Heart left ventricle (tissue), 16 donors: ENCODE results near the gene CPXM2. TPM values are rescaled to one million over a fixed set of nuclear protein-coding genes. Genes with fewer than 3 reads are reported as not detected.
"Not testable (repeated sequence)": the region's sequence is repeated elsewhere in the genome, so short reads cannot be mapped to it uniquely, and the experiment has no call there.

Experiments used
- ATAC-seq, 4 donors: fragments of 200-7000 bp; cut with Tn5 transposase; one replicate each; pipeline ENCODE4 v1.9.1; 2020 to 2022; ENCODE audit warnings: moderate library complexity in 4 of 4, mild to moderate bottlenecking in 3 of 4, moderate number of reproducible peaks in 1 of 4
- DNase-seq, 5 donors: peaks; one replicate each; pipeline ENCODE4 v3.0.0-alpha.2; 2020
- H3K27ac ChIP-seq, 12 donors: fragments of 200-600 bp; sonication (generic) in 4 of 12; one replicate each; pipeline versions ENCODE4 v1.5.0 to v1.8.0; 2016 to 2022; ENCODE audit warnings: mild to moderate bottlenecking in 2 of 12
- H3K27me3 ChIP-seq, 9 donors: fragments of 200-600 bp; sonication (generic) in 2 of 9; one replicate each; pipeline versions ENCODE4 v1.5.1 to v1.8.0; 2016 to 2022; ENCODE audit warnings: mild to moderate bottlenecking in 3 of 9
- H3K36me3 ChIP-seq, 9 donors: fragments of 200-600 bp; sonication (generic) in 2 of 9; one replicate each; pipeline versions ENCODE4 v1.5.0 to v1.8.0; 2018 to 2022; ENCODE audit warnings: mild to moderate bottlenecking in 2 of 9
- H3K4me1 ChIP-seq, 12 donors: fragments of 200-600 bp; sonication (generic) in 4 of 12; one replicate each; pipeline versions ENCODE4 v1.5.0 to v1.8.0; 2016 to 2022; ENCODE audit warnings: mild to moderate bottlenecking in 3 of 12
- H3K4me3 ChIP-seq, 12 donors: fragments of 200-600 bp; sonication (generic) in 4 of 12; one replicate each; pipeline versions ENCODE4 v1.5.0 to v1.8.0; 2017 to 2022; ENCODE audit warnings: mild to moderate bottlenecking in 9 of 12, moderate library complexity in 4 of 12
- H3K9me3 ChIP-seq, 12 donors: fragments of 200-600 bp; sonication (generic) in 4 of 12; one replicate each; pipeline versions ENCODE4 v1.5.0 to v1.8.0; 2016 to 2022; ENCODE audit warnings: mild to moderate bottlenecking in 1 of 12
- POLR2A ChIP-seq, 2 donors: fragments of 450-650 bp; IDR thresholded peaks; one replicate each; pipeline ENCODE4 v1.6.1; 2017; ENCODE audit warnings: antibody characterized with exemption in 2 of 2, mild to moderate bottlenecking in 2 of 2, moderate library complexity in 2 of 2
- WGBS, 4 donors: extraction: QIAGEN DNeasy Blood & Tissue Kit in 2 of 4; methylation state at CpG; one replicate each; pipeline versions ENCODE4 v1.1.5 to v1.1.7; 2013 to 2018; 5-methylcytosine and 5-hydroxymethylcytosine counted together
- intact Hi-C, 10 donors: fragments of 100-400 bp; cut with DNase I; formaldehyde crosslinking; loops; one replicate each; pipeline versions ENCODE4 v1.11.1 to v1.14.2; 2022
- polyA plus RNA-seq, 2 donors: library from polyadenylated mRNA; stranded (reverse); fragments of 200-250 nt; gene quantifications; one replicate each; pipeline ENCODE4 v1.2.3, GENCODE V29; 2013
- total RNA-seq, 9 donors: library from RNA; depleted of rRNA in 2 of 9; stranded (reverse); fragments of >200 nt in 2 of 9; fragmentation: NEBNext Ultra II Directional in 3 of 9; extraction: Animal tissue kit (Norgen Biotek cat#: 25700) in 3 of 9; gene quantifications; one replicate each; pipeline versions ENCODE4 v1.1.0 to v1.2.4, GENCODE V29; 2016 to 2023
- TF ChIP-seq, protein P1 (sequence below), 12 donors: fragments of 200-600 bp; sonication (generic) in 4 of 12; IDR thresholded peaks; one replicate each; pipeline versions ENCODE4 v1.5.0 to v1.8.0; 2018 to 2022; ENCODE audit warnings: antibody characterized with exemption in 12 of 12, mild to moderate bottlenecking in 5 of 12
- donor health status: ischemic (EF 13 %, LVEDD 7.1; RV severe dilation, severe dysfunction).
- donor health status: healthy with polysubstance abuse.
- donor health status: DM: no; HTN: yes; CAD: no.
- donor health status: DM: no; HTN: no; CAD: no.
- donor health status: ischemic (EF 25% LVEDD 6.9; RV normal size, moderate dysfunction).
- donor health status: ischemic (EF 25% LVEDD 5.7; RV mildly dilated, moderate dysfunction).
- donor health status: healthy.
- donor health status: DM: yes; HTN: yes; CAD: no.
- donor health status: ischemic (EF 35%, LVEDD 5.7; RV mildly dilated, moderate dysfunction).
- donor health status: nonischemic (EF 11% LVEDD 7.7; RV severe dilation, severe dysfunction).
- donor health status: DM: yes; HTN: yes; CAD: no.
- donor health status: PGD.
- donor health status: ischemic (EF 29% LVEDD 5.4; RV normal size, mild dysfunction).
- donor health status: nonischemic (EF 23%, LVEDD 6.1; RV moderate dilation, normal function).

Gene CPXM2
- total and polyA plus RNA-seq, 11 donors = 1.1 to 23.2 (median 4.2) TPM

DNA sequence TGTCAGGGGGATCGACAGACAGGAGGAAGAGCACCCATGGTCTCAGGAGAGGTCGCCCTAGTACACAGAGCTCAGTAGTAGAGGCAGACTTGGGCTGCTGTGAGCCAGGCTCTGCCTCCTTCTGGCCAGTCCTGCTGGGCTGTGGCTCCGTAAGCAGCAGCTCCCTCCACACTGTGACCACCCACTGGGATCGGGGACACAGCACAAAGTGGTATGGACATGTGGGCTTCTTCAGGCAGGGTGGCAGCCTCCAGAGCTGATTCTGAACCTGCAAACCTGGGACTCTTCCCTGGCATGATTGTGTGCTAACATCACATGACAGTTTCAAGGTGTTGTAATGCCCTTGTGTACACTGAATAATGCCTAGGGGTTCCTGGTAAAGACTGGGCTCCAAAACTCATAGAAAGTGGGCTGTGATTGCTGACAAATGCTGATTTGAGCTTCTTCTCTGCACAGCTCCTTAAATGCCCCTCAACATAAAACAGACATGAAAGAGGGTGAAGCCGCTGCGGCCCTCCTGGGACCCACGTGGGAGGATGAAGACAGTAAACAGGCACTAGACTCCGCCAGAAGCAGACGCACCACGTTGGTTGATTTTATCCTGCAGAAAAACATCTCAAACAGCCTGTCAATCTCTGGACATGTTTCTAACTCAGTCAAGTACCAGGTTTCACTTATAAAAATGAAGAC is 148.7 kb downstream of the CPXM2 start:
- H3K4me1 ChIP-seq = peaks cover 0 to 8% (median 0%) of the 10 kb centered on the region in 12 donors
- H3K27ac ChIP-seq = no peak overlapping the region
- no peak for DNase-seq
- no peaks in the 10 kb centered on the region for H3K27me3 ChIP-seq
- no peak overlapping the region for H3K4me3 ChIP-seq
- ATAC-seq = no peak
- 49 to 64% (median 54%) methylated on average over 8 to 10 of the region's 10 CpGs for WGBS, 4 donors
- intact Hi-C loops = no loop called here
- TF ChIP-seq, protein P1, sequence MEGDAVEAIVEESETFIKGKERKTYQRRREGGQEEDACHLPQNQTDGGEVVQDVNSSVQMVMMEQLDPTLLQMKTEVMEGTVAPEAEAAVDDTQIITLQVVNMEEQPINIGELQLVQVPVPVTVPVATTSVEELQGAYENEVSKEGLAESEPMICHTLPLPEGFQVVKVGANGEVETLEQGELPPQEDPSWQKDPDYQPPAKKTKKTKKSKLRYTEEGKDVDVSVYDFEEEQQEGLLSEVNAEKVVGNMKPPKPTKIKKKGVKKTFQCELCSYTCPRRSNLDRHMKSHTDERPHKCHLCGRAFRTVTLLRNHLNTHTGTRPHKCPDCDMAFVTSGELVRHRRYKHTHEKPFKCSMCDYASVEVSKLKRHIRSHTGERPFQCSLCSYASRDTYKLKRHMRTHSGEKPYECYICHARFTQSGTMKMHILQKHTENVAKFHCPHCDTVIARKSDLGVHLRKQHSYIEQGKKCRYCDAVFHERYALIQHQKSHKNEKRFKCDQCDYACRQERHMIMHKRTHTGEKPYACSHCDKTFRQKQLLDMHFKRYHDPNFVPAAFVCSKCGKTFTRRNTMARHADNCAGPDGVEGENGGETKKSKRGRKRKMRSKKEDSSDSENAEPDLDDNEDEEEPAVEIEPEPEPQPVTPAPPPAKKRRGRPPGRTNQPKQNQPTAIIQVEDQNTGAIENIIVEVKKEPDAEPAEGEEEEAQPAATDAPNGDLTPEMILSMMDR (IDR thresholded peaks at IDR 0.05) = no peak
- no peak for TF ChIP-seq POLR2A (IDR thresholded peaks at IDR 0.05)
- no peaks in the 10 kb centered on the region for H3K36me3 ChIP-seq
- no peaks in the 10 kb centered on the region for H3K9me3 ChIP-seq

DNA sequence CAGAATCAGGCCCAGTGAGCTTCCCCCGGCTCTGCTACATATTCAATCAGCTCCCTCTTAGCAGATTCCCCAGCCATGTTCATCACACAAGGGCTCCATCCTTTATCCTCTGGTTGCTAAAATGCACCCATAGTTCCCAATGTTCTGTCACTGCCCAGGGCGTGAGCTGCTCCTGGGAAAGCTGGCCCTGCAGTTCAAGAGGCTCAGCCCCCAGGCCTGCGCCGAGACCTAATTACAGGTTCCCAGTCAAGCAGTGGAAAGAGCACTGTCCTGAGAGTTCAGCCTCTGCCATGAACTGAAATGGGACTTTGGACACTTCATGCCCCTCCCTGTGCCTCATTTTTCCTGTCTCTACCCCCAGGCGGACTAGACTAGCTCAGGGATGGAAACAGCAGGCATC is 149.9 kb downstream of the CPXM2 start:
- peaks cover 0 to 8% (median 0%) of the 10 kb centered on the region in 12 donors for H3K4me1 ChIP-seq
- peaks cover 0 to 10% (median 2%) of the 10 kb centered on the region in 12 donors for H3K9me3 ChIP-seq
- no peak overlapping the region for H3K4me3 ChIP-seq
- WGBS, 4 donors = 86 to 96% (median 90%) methylated on average over 5 of the region's 5 CpGs
- intact Hi-C loops = no loop called here
- no peaks in the 10 kb centered on the region for H3K36me3 ChIP-seq
- no peak for DNase-seq
- no peak for ATAC-seq
- no peaks in the 10 kb centered on the region for H3K27me3 ChIP-seq
- TF ChIP-seq, protein P1 (IDR thresholded peaks at IDR 0.05) = no peak
- no peak for TF ChIP-seq POLR2A (IDR thresholded peaks at IDR 0.05)
- no peak overlapping the region for H3K27ac ChIP-seq

DNA sequence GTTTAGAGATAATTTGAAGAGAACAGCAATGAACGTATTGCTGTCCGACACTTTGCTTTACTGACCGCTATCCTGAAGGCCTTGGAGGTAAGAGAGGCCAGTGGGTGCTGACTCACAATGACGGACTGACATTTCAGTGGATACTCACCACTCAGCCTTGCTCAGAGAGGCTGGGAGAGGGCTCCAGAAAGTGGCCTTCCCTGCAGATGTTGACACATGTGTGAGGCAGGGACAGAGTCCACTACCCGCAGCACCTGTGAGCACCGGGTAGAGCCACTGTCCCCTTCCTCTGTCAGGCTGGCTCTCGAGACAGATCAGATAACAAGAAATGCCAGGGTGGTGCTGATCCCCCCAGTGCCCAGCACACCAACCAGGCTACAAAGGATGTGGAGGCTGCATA is 150.5 kb downstream of the CPXM2 start:
- ATAC-seq (no peak), DNase-seq (no peak)
- peaks cover 0 to 12% (median 2%) of the 10 kb centered on the region in 12 donors for H3K9me3 ChIP-seq
- 65 to 75% (median 73%) methylated on average over 7 of the region's 7 CpGs for WGBS, 4 donors
- H3K4me1 ChIP-seq = peaks cover 0 to 8% (median 0%) of the 10 kb centered on the region in 12 donors
- H3K4me3 ChIP-seq = no peak overlapping the region
- H3K27me3 ChIP-seq = no peaks in the 10 kb centered on the region
- no peak for TF ChIP-seq POLR2A (IDR thresholded peaks at IDR 0.05)
- TF ChIP-seq, protein P1 (IDR thresholded peaks at IDR 0.05) = no peak
- H3K27ac ChIP-seq = no peak overlapping the region
- intact Hi-C loops = no loop called here
- no peaks in the 10 kb centered on the region for H3K36me3 ChIP-seq

DNA sequence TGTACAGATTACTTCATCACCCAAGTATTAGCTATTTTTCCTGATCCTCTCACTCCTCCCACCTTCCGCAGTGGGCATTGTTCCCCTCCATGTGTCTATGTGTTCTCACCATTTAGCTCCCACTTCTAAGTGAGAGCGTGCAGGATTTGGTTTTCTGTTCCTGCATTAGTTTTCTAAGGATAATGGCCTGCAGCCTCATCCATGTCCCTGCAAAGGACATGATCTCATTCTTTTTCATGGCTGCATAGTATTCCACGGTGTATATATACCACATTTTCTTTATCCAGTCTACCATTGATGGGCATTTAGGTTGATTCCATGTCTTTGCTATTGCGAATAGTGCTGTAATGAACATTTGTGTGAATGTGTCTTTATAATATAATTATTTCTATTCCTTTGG is 154.7 kb downstream of the CPXM2 start:
- WGBS, 4 donors = 60 to 92% (median 89%) methylated on average over 4 of the region's 4 CpGs
- peaks cover 0 to 20% (median 3%) of the 10 kb centered on the region in 12 donors for H3K9me3 ChIP-seq
- intact Hi-C loops, DNase-seq, H3K4me3 ChIP-seq, ATAC-seq, H3K27me3 ChIP-seq, H3K36me3 ChIP-seq, H3K4me1 ChIP-seq, H3K27ac ChIP-seq: not testable (repeated sequence)

DNA sequence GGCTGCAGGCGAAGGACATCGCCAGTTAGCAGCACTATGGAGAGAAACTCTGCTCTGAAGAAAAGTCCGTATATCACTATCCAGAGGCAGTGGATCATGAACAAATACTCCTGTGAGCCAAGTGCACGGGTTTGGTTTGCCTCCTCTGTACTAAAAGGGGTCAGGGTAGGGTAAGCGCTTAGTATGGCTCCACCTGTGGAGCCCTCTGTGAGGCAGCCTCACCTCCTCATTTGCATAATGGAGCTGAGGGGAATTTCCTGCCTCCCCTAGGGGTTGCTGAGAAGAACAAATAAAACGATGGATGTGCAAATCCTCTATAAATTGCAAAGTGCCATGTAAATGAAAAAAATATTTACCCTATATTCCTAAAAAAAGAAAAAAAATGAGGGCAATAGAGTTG is 162.1 kb downstream of the CPXM2 start:
- TF ChIP-seq, protein P1 (IDR thresholded peaks at IDR 0.05) = no peak
- no peak for TF ChIP-seq POLR2A (IDR thresholded peaks at IDR 0.05)
- intact Hi-C loops = no loop called here
- H3K4me1 ChIP-seq = no peaks in the 10 kb centered on the region
- no peaks in the 10 kb centered on the region for H3K36me3 ChIP-seq
- H3K27me3 ChIP-seq = no peaks in the 10 kb centered on the region
- no peak overlapping the region for H3K27ac ChIP-seq
- DNase-seq (no peak), ATAC-seq (no peak)
- peaks cover 0 to 3% (median 0%) of the 10 kb centered on the region in 12 donors for H3K9me3 ChIP-seq
- 72 to 79% (median 76%) methylated on average over 6 of the region's 6 CpGs for WGBS, 4 donors
- no peak overlapping the region for H3K4me3 ChIP-seq
